ENCODE measurements around the gene TRMO. TPM values are rescaled to one million over a fixed set of nuclear protein-coding genes. Genes with fewer than 3 reads are reported as not detected.

Gene TRMO
- total and polyA plus RNA-seq, 2 of the 13 experiments (the other 11 are each of a cell fraction or from before 2014, with no cell fraction given), result 8.7 to 18.6 TPM

DNA sequence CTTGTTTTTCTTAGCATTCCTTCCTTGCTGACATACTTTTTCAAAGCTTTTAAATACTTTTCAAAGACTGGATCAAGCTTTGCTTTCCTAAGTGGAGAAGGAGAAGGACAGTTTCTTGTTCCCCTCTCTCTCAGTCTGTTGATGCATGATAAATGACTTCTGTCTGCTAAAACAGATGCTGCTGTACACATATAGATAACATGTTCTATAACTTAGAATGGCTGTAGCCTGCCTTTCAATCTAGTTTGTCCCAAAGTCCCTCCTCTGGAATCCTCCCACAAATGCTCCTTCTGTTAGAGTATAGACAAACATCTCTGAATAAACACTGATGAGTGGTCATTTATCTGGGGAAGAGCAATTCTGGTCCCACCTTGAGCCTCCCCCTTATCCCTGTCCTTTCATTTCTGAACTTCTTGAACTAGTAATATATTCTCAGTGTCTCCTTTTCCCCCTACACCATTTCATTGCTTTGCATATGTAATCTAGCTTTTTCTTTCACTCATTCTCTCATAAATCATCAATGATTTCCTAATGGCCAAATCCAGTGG lies 21.1 kb upstream of the TRMO start:
- POLR2A ChIA-PET, result no interaction called here
- Histone ChIP-seq H3K9me3 (ENCODE audit: low read length) (no peaks in the 10 kb centered on the region), H4K20me1 (ENCODE audit: insufficient read depth, low read length) (no peaks in the 10 kb centered on the region), H3K27ac (ENCODE audit: extremely low read length, insufficient read depth, low read length) (no peak overlapping the region), H3K27me3 (ENCODE audit: control insufficient read depth in 1 of 2, insufficient read depth in 2 of 2, low read length in 2 of 2) (0 out of 5 replicates have a peak, but pooled peaks cover 0 to 3% of the 10 kb centered on the region in 2 experiments), H3K9ac (ENCODE audit: insufficient read depth, low read depth, low read length) (no peak overlapping the region), H3K4me1 (ENCODE audit: insufficient read depth, low read length) (no peaks in the 10 kb centered on the region), H3K4me2 (ENCODE audit: low read depth, low read length) (no peak overlapping the region), H3K79me2 (ENCODE audit: insufficient read depth, low read length) (no peaks in the 10 kb centered on the region), H3K36me3 (replicated peaks in 1 of 2; ENCODE audit: control insufficient read depth in 1 of 2, insufficient read depth in 2 of 2, low read length in 2 of 2) (no peaks in the 10 kb centered on the region), H3K4me3 (replicated peaks in 1 of 3; ENCODE audit: insufficient read depth in 1 of 3, low read depth in 2 of 3, low read length in 3 of 3) (no peak overlapping the region), H2AFZ (ENCODE audit: low read length) (no peak overlapping the region)
- CTCF ChIA-PET (ENCODE audit: low intra/inter-chr PET ratio, low total read pairs), result no interaction called here
- intact Hi-C loops (cut with micrococcal nuclease; ENCODE audit: unreplicated experiment), result no loop called here
- ATAC-seq (no peak), FAIRE-seq (no peak), DNase-seq (ENCODE audit: low spot score) (no peak)
- in situ Hi-C loops (cut with HindIII; ENCODE audit: extremely low pct_ligation_motif_present, low pct_unique_long_range_greater_than_20kb), result no loop called here
- TF ChIP-seq, protein P1, sequence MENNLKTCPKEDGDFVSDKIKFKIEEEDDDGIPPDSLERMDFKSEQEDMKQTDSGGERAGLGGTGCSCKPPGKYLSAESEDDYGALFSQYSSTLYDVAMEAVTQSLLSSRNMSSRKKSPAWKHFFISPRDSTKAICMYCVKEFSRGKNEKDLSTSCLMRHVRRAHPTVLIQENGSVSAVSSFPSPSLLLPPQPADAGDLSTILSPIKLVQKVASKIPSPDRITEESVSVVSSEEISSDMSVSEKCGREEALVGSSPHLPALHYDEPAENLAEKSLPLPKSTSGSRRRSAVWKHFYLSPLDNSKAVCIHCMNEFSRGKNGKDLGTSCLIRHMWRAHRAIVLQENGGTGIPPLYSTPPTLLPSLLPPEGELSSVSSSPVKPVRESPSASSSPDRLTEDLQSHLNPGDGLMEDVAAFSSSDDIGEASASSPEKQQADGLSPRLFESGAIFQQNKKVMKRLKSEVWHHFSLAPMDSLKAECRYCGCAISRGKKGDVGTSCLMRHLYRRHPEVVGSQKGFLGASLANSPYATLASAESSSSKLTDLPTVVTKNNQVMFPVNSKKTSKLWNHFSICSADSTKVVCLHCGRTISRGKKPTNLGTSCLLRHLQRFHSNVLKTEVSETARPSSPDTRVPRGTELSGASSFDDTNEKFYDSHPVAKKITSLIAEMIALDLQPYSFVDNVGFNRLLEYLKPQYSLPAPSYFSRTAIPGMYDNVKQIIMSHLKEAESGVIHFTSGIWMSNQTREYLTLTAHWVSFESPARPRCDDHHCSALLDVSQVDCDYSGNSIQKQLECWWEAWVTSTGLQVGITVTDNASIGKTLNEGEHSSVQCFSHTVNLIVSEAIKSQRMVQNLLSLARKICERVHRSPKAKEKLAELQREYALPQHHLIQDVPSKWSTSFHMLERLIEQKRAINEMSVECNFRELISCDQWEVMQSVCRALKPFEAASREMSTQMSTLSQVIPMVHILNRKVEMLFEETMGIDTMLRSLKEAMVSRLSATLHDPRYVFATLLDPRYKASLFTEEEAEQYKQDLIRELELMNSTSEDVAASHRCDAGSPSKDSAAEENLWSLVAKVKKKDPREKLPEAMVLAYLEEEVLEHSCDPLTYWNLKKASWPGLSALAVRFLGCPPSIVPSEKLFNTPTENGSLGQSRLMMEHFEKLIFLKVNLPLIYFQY (CRISPR knock-in tag; IDR thresholded peaks at IDR 0.05; ENCODE audit: borderline replicate concordance), result no peak
- TF ChIP-seq ZNF598 (CRISPR knock-in tag; IDR thresholded peaks at IDR 0.05; ENCODE audit: borderline replicate concordance) (no peak), KLF12 (CRISPR knock-in tag; IDR thresholded peaks at IDR 0.05; ENCODE audit: borderline replicate concordance) (no peak), ERF (CRISPR knock-in tag; IDR thresholded peaks at IDR 0.05) (no peak), MIER2 (CRISPR knock-in tag; IDR thresholded peaks at IDR 0.05) (no peak), ZNF3 (CRISPR knock-in tag; IDR thresholded peaks at IDR 0.05) (no peak), ZNF20 (CRISPR knock-in tag; IDR thresholded peaks at IDR 0.05) (no peak)
- TF ChIP-seq, protein P2, sequence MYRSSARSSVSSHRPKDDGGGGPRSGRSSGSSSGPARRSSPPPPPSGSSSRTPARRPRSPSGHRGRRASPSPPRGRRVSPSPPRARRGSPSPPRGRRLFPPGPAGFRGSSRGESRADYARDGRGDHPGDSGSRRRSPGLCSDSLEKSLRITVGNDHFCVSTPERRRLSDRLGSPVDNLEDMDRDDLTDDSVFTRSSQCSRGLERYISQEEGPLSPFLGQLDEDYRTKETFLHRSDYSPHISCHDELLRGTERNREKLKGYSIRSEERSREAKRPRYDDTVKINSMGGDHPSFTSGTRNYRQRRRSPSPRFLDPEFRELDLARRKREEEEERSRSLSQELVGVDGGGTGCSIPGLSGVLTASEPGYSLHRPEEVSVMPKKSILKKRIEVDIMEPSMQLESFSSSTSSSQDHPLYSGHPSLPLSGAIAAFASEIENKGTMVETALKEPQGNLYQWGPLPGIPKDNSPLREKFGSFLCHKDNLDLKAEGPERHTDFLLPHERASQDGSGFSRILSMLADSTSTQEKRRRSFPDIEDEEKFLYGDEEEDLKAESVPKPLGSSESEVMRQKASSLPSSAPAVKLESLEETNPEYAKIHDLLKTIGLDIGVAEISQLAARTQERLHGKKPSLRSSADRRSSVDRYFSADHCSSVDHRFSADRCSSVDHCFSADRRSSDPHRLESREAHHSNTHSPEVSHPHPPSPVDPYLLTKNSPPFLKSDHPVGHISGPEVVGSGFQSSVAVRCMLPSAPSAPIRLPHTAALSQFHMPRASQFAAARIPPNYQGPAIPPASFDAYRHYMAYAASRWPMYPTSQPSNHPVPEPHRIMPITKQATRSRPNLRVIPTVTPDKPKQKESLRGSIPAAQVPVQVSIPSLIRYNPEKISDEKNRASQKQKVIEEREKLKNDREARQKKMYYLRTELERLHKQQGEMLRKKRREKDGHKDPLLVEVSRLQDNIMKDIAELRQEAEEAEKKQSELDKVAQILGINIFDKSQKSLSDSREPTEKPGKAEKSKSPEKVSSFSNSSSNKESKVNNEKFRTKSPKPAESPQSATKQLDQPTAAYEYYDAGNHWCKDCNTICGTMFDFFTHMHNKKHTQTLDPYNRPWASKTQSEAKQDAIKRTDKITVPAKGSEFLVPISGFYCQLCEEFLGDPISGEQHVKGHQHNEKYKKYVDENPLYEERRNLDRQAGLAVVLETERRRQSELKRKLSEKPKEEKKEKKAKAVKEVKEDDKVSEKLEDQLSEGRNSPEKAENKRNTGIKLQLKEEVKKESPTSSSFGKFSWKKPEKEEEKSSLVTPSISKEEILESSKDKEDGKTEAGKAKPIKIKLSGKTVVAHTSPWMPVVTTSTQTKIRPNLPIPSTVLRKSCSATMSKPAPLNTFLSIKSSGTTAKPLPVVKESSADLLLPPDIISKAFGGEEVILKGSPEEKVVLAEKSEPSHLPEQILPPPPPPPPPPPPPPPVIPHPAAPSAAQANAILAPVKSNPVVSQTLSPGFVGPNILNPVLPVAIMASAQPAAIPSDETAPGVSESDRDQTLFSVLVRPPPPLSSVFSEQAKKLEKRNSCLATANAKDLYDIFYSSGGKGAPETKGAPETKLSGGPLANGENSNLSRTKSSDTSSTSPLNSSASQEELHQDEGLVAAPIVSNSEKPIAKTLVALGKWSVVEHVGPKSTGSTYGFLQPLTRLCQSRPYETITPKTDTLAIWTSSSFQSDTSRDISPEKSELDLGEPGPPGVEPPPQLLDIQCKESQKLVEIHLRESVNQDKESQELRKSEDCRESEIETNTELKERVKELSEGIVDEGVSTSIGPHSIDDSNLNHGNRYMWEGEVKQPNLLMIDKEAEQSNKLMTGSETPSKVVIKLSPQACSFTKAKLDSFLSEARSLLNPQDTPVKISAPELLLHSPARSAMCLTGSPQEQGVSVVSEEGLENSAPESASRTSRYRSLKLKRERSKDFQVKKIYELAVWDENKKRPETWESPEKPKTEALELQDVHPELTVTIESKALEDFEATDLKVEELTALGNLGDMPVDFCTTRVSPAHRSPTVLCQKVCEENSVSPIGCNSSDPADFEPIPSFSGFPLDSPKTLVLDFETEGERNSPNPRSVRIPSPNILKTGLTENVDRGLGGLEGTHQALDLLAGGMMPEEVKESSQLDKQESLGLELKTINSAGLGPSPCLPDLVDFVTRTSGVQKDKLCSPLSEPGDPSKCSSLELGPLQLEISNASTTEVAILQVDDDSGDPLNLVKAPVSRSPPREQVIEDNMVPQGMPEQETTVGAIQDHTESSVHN (CRISPR knock-in tag; IDR thresholded peaks at IDR 0.05), result no peak
- TF ChIP-seq, protein P3, sequence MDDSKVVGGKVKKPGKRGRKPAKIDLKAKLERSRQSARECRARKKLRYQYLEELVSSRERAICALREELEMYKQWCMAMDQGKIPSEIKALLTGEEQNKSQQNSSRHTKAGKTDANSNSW (CRISPR knock-in tag; IDR thresholded peaks at IDR 0.05; ENCODE audit: borderline replicate concordance), result no peak
- no TSS peak for BruUV-seq (replicated peaks)
